HG03064 (cell line): ENCODE data around the gene RNF212.

Experiments used
- ATAC-seq: cut with Tn5 transposase; IDR thresholded peaks from one replicate; pipeline ENCODE4 v1.9.1; 2021; ENCODE audit warnings: low read depth; ENCODE audit not compliant: unreplicated experiment

Gene RNF212

GRCh38 chr4:1091561-1091995, 21.8 kb downstream of the RNF212 start:
- ATAC-seq, result no peak

GRCh38 chr4:1090465-1091440, 22.6 kb downstream of the RNF212 start:
- ATAC-seq, result no peak

- ATAC-seq, result no peak
These were observed 23.3 kb downstream of the RNF212 start for GRCh38 chr4:1090036-1090435.

- no peak for ATAC-seq
These were observed 26.0 kb downstream of the RNF212 start for GRCh38 chr4:1087371-1087770.

- no peak for ATAC-seq
These were observed 27.4 kb downstream of the RNF212 start for GRCh38 chr4:1086011-1086410.

- ATAC-seq, result no peak
These were observed 28.0 kb downstream of the RNF212 start for GRCh38 chr4:1085404-1085799.

- no peak for ATAC-seq
These were observed 28.5 kb downstream of the RNF212 start for GRCh38 chr4:1084796-1085403.

GRCh38 chr4:1084394-1084793, 29.0 kb downstream of the RNF212 start:
- no peak for ATAC-seq

- ATAC-seq, result no peak
These were observed 30.9 kb downstream of the RNF212 start for GRCh38 chr4:1082215-1083182.

- ATAC-seq, result no peak
These were observed 31.7 kb downstream of the RNF212 start for GRCh38 chr4:1081689-1082040.

- no peak for ATAC-seq
These were observed 32.2 kb downstream of the RNF212 start for GRCh38 chr4:1080961-1081688.

- no peak for ATAC-seq
These were observed 32.9 kb downstream of the RNF212 start for GRCh38 chr4:1080432-1080831.

- no peak for ATAC-seq
These were observed 33.6 kb downstream of the RNF212 start for GRCh38 chr4:1079711-1080265.

- ATAC-seq, result no peak
These were observed 34.9 kb downstream of the RNF212 start for GRCh38 chr4:1078490-1078889.

GRCh38 chr4:1077711-1078477, 35.5 kb downstream of the RNF212 start:
- no peak for ATAC-seq

- no peak for ATAC-seq
These were observed 37.3 kb downstream of the RNF212 start for GRCh38 chr4:1075809-1076699.

- no peak for ATAC-seq
These were observed 38.1 kb downstream of the RNF212 start for GRCh38 chr4:1075225-1075624.

GRCh38 chr4:1074077-1074476, 39.3 kb downstream of the RNF212 start:
- no peak for ATAC-seq
